HG02885 (cell line): ENCODE results near the gene MTG1.
A peak's percentile ranks its signal among the peaks of the same experiment; 100 is the strongest.
"Not testable (repeated sequence)": the region's sequence is repeated elsewhere in the genome, so short reads cannot be mapped to it uniquely, and the experiment has no call there.

Experiments
- ATAC-seq: cut with Tn5 transposase; IDR thresholded peaks from one replicate; pipeline ENCODE4 v1.9.1; 2021; ENCODE audit warnings: mild to moderate bottlenecking; ENCODE audit not compliant: unreplicated experiment, poor library complexity

The MTG1 gene

DNA sequence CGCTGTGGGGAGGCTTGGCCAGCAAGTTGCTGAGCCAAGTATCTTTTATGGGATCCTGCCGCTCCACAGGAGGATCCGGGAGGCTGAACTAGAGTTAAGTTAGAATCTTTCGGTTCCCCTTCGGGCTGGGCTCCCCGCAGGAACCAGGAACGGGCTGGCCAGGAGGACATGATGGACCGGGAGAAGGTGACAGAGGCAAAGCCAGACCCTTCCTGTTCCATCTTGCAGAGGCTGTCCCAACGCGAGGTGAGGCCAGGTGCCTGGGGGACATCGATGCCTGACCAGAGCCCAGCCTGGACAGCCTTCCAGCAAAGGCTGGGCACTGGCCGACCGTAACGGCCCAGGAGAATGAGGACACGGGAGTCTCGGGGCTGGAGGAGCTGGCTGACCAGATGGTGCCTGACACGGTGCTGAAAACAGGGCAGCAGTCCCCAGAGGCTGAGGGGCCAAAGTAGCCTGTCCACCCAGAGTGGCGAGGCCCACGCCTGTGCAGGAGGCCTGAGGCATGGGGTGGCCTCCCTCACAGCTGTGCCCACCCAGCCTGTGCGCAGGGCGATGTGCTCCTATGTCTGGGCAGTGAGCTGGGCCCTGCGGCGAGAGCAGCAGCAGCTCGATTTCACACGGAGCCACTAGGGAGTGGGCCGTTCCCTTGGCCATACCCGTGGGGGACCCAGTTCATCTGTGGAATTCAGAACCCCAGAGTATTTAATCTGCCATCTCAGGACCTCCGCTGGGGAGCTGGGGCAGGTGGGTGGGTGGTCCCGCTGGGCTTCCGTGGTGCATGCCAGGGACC, 16.7 kb upstream of the MTG1 start:
- ATAC-seq: no peak

- no peak for ATAC-seq
Measured at GRCh38 chr10:133377818-133378250, 16.1 kb upstream of the MTG1 start.

DNA sequence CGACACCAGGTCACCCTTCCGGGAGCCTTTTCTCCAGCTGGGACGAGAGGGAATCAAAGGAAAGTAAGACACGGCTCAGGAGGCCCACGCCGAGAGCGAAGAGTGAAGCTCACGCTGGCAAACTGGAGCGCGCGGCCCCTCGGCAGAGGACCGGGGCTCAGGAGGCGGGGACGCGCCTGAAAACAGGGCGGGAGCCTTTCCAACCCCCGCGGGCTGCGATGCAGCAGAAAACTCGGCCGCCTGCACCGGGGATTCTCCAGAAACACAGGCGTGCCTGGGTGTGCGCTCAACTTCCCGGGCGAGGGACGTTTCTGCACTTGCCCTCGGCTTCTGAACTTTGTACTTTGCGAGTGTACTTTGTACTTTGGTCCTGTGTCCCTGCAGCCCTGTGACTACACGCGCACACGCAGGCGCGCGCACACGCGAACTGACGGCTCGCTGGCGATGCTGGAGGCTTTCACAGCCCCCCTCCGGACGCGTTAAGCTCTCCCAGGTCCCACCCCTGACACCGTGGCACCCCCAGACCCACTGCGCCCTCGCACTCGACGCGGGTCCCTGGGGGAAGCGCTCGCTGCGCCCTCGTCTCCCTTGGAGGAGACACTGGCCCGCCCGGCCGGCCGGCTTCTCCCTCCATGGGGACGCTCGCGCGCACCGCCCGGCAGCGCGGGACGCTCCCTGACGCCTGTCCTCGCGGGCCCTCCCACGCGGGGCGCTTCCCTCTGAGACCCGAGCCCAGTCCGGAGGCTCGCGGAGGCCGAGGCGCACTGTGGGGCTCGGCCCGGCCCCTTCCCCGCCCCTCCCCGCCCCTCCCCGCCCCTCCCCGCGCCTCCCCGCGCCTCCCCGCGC, 15.5 kb upstream of the MTG1 start:
- ATAC-seq: peak; percentile 49

DNA sequence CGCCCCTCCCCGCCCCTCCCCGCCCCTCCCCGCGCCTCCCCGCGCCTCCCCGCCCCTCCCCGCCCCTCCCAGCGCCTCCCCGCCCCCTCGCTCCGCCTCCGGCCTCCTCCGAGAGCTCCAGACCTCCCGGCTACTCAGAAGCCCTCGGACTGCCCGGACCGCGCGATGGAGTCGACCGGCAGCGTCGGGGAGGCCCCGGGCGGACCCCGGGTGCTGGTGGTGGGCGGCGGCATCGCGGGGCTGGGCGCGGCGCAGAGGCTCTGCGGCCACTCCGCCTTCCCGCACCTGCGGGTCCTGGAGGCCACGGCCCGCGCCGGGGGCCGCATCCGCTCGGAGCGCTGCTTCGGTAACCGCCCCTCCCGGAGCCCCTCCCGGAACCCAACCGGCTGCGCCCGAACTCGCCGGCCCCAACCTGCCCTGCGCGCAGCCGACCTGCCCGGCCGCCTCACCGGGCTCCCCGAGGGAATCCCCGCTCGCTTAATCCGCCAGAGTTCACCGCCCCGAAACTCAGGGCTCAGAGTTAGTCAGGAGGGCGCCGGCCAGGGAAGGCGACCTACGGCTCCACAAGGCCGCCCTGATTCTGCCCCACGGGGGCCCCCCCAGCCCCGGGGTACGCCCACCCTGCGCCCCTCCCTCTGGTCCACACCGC, 14.7 kb upstream of the MTG1 start, which contains the start of gene PAOX:
TSS of gene PAOX (plus strand) at position 111 of the 649 bp plus-strand sequence. CDS start at position 166, 55 bp downstream.
- ATAC-seq: peak; percentile 53

DNA sequence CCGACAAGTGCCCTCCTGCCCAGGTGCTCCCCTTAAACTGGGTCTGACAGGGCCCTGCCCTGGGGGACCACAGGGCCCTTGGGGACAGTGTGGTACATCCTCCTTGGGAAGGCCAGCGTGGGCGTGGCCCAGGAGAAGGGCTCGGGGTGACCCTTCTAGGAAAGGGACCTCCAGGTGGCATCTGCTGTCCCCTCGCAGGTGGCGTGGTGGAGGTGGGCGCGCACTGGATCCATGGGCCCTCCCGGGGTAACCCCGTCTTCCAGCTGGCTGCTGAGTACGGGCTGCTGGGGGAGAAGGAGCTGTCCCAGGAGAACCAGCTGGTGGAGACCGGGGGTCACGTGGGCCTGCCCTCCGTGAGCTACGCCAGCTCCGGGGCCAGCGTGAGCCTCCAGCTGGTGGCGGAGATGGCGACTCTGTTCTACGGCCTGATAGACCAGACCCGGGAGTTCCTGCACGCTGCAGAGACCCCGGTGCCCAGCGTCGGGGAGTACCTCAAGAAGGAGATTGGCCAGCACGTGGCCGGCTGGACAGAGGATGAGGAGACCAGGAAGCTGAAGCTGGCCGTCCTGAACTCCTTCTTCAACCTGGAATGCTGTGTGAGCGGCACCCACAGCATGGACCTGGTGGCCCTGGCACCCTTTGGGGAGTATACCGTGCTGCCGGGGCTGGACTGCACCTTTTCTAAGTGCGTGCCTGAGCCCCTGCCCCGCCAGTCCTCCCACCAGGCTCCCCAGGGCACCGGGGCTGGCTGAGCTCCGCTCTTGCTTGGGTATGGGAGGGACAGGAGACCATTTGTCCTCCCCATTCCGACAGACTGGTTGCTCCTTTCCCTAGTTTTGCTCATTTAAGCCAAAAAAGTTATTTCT, 13.9 kb upstream of the MTG1 start:
- ATAC-seq: no peak

GRCh38 chr10:133381036-133381435, 12.9 kb upstream of the MTG1 start:
- no peak for ATAC-seq

- ATAC-seq: no peak
Measured at GRCh38 chr10:133383551-133383950, 10.4 kb upstream of the MTG1 start.

DNA sequence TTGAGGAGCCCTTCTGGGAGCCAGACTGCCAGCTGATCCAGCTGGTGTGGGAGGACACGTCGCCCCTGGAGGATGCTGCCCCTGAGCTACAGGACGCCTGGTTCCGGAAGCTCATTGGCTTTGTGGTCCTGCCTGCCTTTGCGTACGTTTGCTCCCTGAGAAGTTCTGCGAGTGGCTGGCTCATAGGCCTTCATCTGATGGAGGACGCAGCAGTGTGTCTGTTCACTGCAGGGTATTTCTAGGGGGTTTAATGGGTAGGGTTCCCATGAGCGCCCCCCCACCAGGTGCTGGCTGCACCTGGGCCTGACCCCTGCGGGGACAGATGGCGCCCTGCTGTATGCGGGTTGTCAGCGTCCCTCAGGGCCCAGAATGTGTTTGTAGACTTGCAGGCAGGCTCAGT, 9.9 kb upstream of the MTG1 start:
- no peak for ATAC-seq

DNA sequence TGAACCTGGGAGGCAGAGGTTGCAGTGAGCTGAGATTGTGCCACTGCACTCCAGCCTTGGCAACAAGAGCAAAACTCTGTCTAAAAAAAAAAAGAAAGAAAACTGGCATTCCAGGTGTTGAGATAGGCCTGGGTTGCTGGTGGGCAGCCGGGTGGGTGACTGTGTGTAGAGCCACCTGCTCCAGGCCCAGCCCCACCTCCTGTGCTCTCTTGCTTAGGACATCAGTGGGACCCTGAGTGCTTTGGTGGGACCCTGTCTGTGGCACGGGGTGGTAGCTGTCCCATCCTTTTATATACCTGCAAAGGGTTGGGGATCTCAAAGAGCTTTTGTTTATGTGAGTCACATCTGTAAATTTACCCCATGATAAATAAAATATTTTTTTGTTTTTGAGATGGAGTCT, 8.7 kb upstream of the MTG1 start:
- no peak for ATAC-seq

DNA sequence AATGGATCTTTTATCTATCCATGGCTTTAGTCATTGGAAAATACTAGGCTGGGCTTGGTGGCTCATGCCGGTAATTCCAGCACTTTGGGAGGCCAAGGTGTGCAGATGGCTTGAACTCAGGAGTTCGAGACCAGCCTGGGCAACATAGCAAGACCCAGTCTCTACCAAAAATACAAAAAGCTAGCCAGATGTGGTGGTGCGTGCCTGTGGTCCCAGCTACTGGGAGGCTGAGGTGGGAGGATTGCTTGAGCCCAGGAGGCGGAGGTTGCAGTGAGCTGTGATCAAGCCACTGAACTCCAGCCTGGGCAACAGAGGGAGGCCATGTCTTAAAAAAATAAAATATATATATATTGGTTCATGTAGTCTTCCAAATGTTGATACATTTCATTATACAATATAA, 7.0 kb upstream of the MTG1 start:
- not testable (repeated sequence) for ATAC-seq

DNA sequence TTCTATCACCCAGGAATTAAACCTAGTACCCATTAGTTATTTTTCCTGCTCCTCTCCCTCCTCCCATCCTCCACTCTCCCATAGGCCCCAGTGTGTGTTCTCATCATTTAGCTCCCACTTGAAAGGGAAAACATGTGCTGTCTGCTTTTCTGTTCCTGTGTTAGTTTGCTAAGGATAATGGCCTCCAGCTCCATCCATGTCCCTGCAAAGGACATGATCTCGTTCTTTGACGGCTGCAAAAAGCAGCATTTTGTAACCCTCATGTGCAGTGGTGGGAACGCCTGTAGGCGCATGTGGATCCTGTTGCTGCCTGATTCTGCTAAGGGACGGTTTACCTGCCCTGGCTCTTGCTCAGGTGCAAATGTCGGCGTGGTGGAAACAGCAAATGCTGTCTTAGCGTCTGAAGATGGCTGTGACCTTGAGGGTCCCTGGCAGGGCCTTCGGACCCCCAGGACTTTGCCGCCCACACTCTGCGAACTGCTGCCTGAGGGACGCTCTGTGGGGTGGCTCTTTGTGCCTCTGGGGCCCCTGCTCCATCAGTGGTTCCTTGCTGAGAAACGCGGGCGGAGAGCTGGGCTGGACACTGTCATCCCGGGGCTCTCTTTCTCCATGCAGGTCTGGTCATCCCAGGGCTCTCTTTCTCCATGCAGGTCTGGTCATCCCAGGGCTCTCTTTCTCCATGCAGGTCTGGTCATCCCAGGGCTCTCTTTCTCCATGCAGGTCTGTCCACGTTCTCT, 5.6 kb upstream of the MTG1 start:
- peak; percentile 4 for ATAC-seq

DNA sequence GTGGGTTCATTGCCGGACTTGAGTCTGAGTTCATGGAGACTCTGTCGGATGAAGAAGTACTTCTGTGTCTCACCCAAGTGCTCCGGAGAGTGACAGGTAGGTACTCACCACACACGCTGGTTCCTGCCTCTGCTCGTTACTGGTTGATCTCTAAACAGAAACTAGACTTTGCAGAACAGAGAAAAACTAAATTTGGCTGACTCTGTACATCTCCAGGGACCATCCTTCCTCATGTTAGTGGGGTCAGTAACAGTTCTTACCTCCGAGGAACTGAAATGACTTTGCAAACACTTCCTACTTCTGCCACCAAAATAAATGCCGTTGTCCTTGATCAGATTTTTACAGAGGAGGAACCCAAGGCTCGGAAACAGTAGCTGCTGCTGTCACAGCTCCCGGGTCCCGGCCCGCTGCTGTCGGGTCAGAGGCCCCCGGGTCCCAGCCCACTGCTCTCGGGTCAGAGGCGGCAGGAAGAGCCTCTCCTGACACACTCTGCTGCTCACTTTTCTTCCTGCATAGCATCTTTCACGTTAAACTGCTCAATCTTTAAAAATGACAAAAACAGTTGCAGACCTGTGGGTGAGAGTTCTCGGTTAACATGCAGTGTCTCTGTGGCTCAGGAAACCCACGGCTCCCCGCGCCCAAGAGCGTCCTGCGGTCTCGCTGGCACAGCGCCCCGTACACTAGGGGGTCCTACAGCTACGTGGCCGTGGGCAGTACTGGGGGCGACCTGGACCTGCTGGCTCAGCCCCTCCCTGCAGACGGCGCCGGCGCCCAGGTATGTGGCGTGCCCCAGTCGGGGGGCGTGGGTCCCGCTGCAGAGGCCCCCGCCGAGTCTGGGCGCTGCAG, 4.8 kb upstream of the MTG1 start:
- peak; percentile 82 for ATAC-seq

DNA sequence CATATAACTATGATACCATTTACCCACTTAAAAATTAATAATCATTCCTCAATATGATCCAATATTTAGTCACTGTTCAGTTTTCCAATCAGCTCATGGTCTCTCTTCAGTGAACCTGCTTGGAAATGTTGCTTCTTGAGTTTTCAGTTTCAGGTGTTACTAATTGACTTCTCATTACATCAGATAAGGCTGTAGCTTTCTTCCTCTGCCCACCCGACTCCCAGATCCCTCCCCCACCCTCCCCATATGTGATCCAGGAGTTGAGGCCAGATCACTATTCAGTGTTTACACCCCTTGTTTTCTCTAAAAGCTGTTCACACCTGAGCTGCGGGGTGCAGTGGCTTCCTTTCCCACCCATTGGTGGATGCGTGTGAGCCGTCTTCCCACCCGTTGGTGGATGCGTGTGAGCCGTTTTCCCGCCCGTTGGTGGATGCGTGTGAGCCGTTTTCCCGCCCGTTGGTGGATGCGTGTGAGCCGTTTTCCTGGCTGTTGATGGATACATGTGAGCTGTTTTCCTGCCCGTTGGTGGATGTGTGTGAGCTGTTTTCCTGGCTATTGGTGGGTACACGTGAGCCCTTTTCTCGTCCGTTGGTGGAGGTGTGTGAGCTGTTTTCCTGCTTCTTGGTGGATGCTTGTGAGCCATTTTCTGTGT, 3.2 kb upstream of the MTG1 start:
- no peak for ATAC-seq

DNA sequence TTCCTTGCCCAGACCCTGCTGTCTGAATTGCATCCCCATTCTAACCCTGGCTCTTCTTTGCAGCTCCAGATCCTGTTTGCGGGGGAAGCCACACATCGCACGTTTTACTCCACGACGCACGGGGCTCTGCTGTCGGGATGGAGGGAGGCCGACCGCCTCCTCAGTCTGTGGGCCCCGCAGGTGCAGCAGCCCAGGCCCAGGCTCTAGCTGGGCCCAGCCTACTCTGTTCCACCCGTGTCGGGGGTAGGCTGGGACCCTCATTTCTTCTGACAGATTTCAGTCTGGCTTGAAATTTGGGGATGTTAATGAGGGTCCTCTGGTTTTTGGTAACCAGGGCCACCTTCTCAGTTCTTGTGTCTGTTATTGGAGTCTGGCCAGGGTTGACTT, 2.7 kb upstream of the MTG1 start:
- no peak for ATAC-seq

- no peak for ATAC-seq
Measured at GRCh38 chr10:133391761-133392518, 2.0 kb upstream of the MTG1 start.

- ATAC-seq: no peak
Measured at GRCh38 chr10:133393401-133394063, 425 bp upstream of the MTG1 start.

DNA sequence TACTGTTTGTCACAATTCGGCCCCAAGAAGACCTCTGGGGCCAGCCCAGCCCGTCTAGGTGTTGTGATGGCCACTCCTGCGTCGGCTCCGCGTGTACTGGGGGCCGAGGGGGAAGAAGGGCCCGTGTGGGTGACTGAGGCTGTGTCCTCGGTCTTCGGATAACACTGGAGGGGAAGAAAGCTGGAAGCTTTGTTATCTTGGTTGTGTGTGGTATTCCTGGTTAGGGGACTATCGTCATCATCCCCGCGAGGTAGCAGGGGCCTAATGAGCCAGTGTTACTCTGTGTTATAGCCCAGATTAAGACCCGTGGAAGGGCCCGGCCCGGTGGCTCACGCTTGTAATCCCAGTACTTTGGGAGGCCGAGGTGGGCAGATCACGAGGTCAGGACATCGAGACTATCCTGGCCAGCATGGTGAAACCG, 854 bp downstream of the MTG1 start:
- no peak for ATAC-seq
